Natural killer cell (primary cell): ENCODE measurements around the gene LACC1. TPM values are rescaled to one million over a fixed set of nuclear protein-coding genes. Genes with fewer than 3 reads are reported as not detected.
A peak's percentile ranks its signal among the peaks of the same experiment; 100 is the strongest.

ENCODE experiments used
- ATAC-seq, 3 donors: fragments of 150-1000 bp in 2 of 3; fragments of 200-7000 bp in 1 of 3; cut with Tn5 transposase; 1 replicate in 1 of 3; 2 replicates in 2 of 3; pipeline ENCODE4 v1.10.0; 2021; ENCODE audit warnings: mild to moderate bottlenecking in 2 of 3, moderate library complexity in 2 of 3
- DNase-seq, 2 donors: peaks; one replicate each; pipeline versions ENCODE4 v3.0.0 to v3.0.0-alpha.2; 2013 to 2021; ENCODE audit warnings: mixed read lengths in 1 of 2
- H3K27ac ChIP-seq: one replicate; pipeline ENCODE4 v1.5.1; 2013; ENCODE audit warnings: mild to moderate bottlenecking, low read length
- H3K27me3 ChIP-seq: one replicate; pipeline ENCODE4 v1.6.1; 2013; ENCODE audit warnings: low read length; ENCODE audit not compliant: control insufficient read depth, insufficient read depth
- H3K36me3 ChIP-seq: one replicate; pipeline ENCODE4 v1.6.1; 2013; ENCODE audit warnings: low read length; ENCODE audit not compliant: control insufficient read depth, insufficient read depth
- H3K4me1 ChIP-seq: one replicate; pipeline ENCODE4 v1.6.1; 2013; ENCODE audit warnings: low read length; ENCODE audit not compliant: control insufficient read depth, insufficient read depth
- H3K4me3 ChIP-seq: one replicate; pipeline ENCODE4 v1.5.1; 2013; ENCODE audit warnings: low read length
- H3K9me3 ChIP-seq: one replicate; pipeline ENCODE4 v1.6.1; 2013; ENCODE audit warnings: low read length; ENCODE audit not compliant: control insufficient read depth, insufficient read depth
- H3K27ac Mint-ChIP-seq, 2 donors: one replicate each; pipeline ENCODE4 v1.8.0; 2022; ENCODE audit warnings: mild to moderate bottlenecking in 2 of 2, mixed read lengths in 2 of 2, moderate library complexity in 1 of 2
- H3K27me3 Mint-ChIP-seq, 2 donors: one replicate each; pipeline ENCODE4 v1.8.0; 2022; ENCODE audit warnings: low read depth in 2 of 2, mixed read lengths in 2 of 2
- H3K36me3 Mint-ChIP-seq: one replicate; pipeline ENCODE4 v1.8.0; 2022; ENCODE audit warnings: mixed read lengths
- H3K4me1 Mint-ChIP-seq, 2 donors: one replicate each; pipeline ENCODE4 v1.8.0; 2022; ENCODE audit warnings: mixed read lengths in 2 of 2
- H3K4me3 Mint-ChIP-seq: one replicate; pipeline ENCODE4 v1.8.0; 2022; ENCODE audit warnings: mild to moderate bottlenecking, moderate library complexity, mixed read lengths
- H3K9me3 Mint-ChIP-seq, 2 donors: one replicate each; pipeline ENCODE4 v1.8.0; 2022; ENCODE audit warnings: mixed read lengths in 2 of 2
- CTCF ChIP-seq: fragments of 200-600 bp; IDR thresholded peaks from one replicate; pipeline ENCODE4 v1.8.0; 2022; ENCODE audit warnings: antibody characterized with exemption
- WGBS: methylation state at CpG from one replicate; pipeline ENCODE4 v1.1.7; 2013; ENCODE audit warnings: missing lambda C conversion rate; ENCODE audit not compliant: insufficient coverage; 5-methylcytosine and 5-hydroxymethylcytosine counted together
- intact Hi-C: fragments of 100-400 bp; cut with micrococcal nuclease; formaldehyde crosslinking; loops from one replicate; pipeline ENCODE4 v1.14.2; 2022
- total RNA-seq, 4 donors: library from RNA; stranded (reverse); fragments of 120-200 nt in 1 of 4; gene quantifications; one replicate each; pipeline versions ENCODE4 v1.2.3 to v1.2.4, GENCODE V29; 2013 to 2022

Gene LACC1
- 1 to 10 TPM; 1.1 to 4.3 (median 2.8) TPM for total RNA-seq
- 3.6 TPM for total RNA-seq (2013)

DNA sequence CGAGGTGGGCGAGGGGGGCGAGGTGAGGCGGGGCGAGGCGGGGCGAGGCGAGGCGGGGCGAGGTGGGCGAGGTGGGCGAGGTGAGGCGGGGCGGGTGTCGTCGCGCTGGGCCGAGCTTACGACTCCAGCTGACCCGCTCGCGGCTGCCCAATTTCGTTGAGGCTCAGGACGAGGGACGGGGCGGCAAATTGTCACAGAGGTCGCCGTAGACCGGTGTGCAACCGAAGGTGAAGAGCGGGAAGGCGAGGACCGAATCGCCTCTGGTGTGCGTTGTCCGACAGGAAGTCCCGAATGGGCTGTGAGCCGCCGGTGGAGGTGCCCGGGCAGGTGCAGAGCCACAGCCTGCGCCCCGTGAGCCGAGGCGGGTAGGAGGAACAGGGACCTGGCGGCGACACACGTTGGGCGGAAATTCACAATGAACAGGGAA, at the start of gene LACC1:
TSS of gene LACC1 (plus strand) at position 150 of the 427 bp plus-strand sequence. CDS start 1,082 bp downstream, outside the sequence.
- no peak for TF ChIP-seq CTCF
- under 1% methylated on average over 48 of the region's 48 CpGs for WGBS
- peak within 1 kb of the TSS; percentile 83 to 97 for H3K27ac Mint-ChIP-seq

DNA sequence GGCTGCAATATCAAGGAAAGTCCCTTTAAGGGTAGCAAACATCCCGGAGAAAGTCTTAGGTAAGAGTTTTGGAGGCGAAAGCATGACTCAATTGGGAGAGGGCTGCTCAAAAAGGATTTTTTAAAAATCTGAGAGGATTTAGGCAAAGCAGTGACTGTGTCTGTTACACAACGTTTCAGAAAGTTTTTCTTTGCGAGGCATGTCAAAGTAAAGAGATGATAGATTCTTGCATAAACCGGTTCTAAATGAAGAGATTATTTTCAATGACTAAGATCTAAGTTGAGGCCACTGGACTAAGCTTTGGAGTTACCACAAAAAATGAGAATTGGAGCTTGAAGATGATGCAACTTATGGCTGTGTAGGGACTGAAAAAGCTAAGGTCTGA, 49.2 kb upstream of the LACC1 start:
- Mint-ChIP-seq H3K27ac (no peak overlapping the region), H3K4me3 (no peak overlapping the region), H3K27me3 (peaks cover 11 to 40% of the 10 kb centered on the region in 2 donors), H3K9me3 (no peaks in the 10 kb centered on the region), H3K36me3 (no peaks in the 10 kb centered on the region), H3K4me1 (no peaks in the 10 kb centered on the region)
- no peaks in the 10 kb centered on the region for H3K9me3 ChIP-seq
- H3K27ac ChIP-seq = no peak overlapping the region
- DNase-seq (no peak), ATAC-seq (no peak)
- no peak overlapping the region for H3K4me3 ChIP-seq
- intact Hi-C loops = no loop called here
- H3K36me3 ChIP-seq = no peaks in the 10 kb centered on the region
- 85% methylated on average over 5 of the region's 5 CpGs for WGBS
- H3K4me1 ChIP-seq = no peaks in the 10 kb centered on the region
- no peak for TF ChIP-seq CTCF
- H3K27me3 ChIP-seq = no peaks in the 10 kb centered on the region

More for the DNA sequence above, at the start of gene LACC1:
- H3K36me3 ChIP-seq = no peaks in the 10 kb centered on the region
- Mint-ChIP-seq H3K36me3 (no peaks in the 10 kb centered on the region), H3K4me1 (peaks cover 16 to 28% of the 10 kb centered on the region in 2 donors), H3K4me3 (peak within 1 kb of the TSS; percentile 93), H3K9me3 (no peaks in the 10 kb centered on the region), H3K27me3 (no peaks in the 10 kb centered on the region)
- H3K4me1 ChIP-seq = peaks cover 12% of the 10 kb centered on the region
- DNase-seq (peak; percentile 32 to 59), ATAC-seq (peak; percentile 44 to 72 (median 55))
- H3K9me3 ChIP-seq = no peaks in the 10 kb centered on the region
- H3K4me3 ChIP-seq = peak within 1 kb of the TSS; percentile 64
- H3K27ac ChIP-seq = peak within 1 kb of the TSS; percentile 69
- intact Hi-C loops = loop anchor here (5.0 kb wide), 1 partner anchor 792 kb away; no protein-coding TSS in a partner anchor
- no peaks in the 10 kb centered on the region for H3K27me3 ChIP-seq

GRCh38 chr13:43831088-43831487, 48.6 kb upstream of the LACC1 start:
- no peaks in the 10 kb centered on the region for H3K27me3 ChIP-seq
- WGBS = 83% methylated on average over 2 of the region's 2 CpGs
- Mint-ChIP-seq H3K27ac (no peak overlapping the region), H3K27me3 (peaks cover 11 to 40% of the 10 kb centered on the region in 2 donors), H3K36me3 (no peaks in the 10 kb centered on the region), H3K4me3 (no peak overlapping the region), H3K4me1 (no peaks in the 10 kb centered on the region), H3K9me3 (no peaks in the 10 kb centered on the region)
- no peaks in the 10 kb centered on the region for H3K9me3 ChIP-seq
- ATAC-seq = no peak
- H3K4me3 ChIP-seq = no peak overlapping the region
- no peak overlapping the region for H3K27ac ChIP-seq
- intact Hi-C loops = no loop called here
- H3K36me3 ChIP-seq = no peaks in the 10 kb centered on the region
- H3K4me1 ChIP-seq = no peaks in the 10 kb centered on the region
- DNase-seq = no peak
- no peak for TF ChIP-seq CTCF

DNA sequence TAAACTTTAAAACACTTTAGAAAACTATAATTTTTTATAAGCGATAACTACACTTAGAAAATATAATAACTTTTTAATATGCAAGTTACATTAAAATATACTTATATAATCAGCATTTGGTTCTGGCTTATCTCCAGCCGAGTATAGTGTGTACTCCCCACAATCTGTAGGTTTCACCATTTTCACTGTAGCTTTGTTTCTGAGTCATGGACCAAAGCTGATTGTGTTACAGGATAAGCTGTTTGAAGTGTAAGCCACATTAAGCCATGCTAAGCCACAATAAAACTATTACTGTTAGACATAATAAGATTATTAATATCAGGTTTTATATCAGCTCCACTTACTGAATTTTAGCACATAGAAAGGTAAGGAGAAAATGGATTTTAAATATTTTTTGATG, 44.0 kb upstream of the LACC1 start:
- no peak for DNase-seq
- TF ChIP-seq CTCF = no peak
- peaks cover 0 to under 1% of the 10 kb centered on the region in 2 donors for H3K4me1 Mint-ChIP-seq
- Histone ChIP-seq H3K4me1 (no peaks in the 10 kb centered on the region), H3K27ac (no peak overlapping the region), H3K4me3 (no peak overlapping the region), H3K27me3 (no peaks in the 10 kb centered on the region), H3K9me3 (no peaks in the 10 kb centered on the region), H3K36me3 (no peaks in the 10 kb centered on the region)
- no peak overlapping the region for H3K4me3 Mint-ChIP-seq
- WGBS = no CpG with 5 or more reads among the region's 2 CpGs
- H3K36me3 Mint-ChIP-seq = no peaks in the 10 kb centered on the region
- peaks cover 0 to 25% of the 10 kb centered on the region in 2 donors for H3K27me3 Mint-ChIP-seq
- intact Hi-C loops = no loop called here
- H3K27ac Mint-ChIP-seq = no peak overlapping the region
- peak in 1 of 3 donors; percentile 80 for ATAC-seq
- H3K9me3 Mint-ChIP-seq = no peaks in the 10 kb centered on the region
